Activated T-helper 2 cell treated with anti-CD3 and anti-CD28 coated beads, Interferon-gamma antibody, Interleukin-2, Interleukin-4, amounts not matched to agents 10 μg/mL and 5 μg/mL and 100 μg/mL, durations not matched to agents 14 hours and 24 hours and 36 hours (primary cell): Measurements from ENCODE around the gene SPART. TPM values are rescaled to one million over a fixed set of nuclear protein-coding genes. Genes with fewer than 3 reads are reported as not detected.

Experiments
- DNase-seq: peaks from one replicate; pipeline ENCODE4 v3.0.0; 2021; ENCODE audit warnings: low spot score
- H3K27ac Mint-ChIP-seq: one replicate; pipeline ENCODE4 v1.8.0; 2021; ENCODE audit warnings: mixed read lengths
- H3K27me3 Mint-ChIP-seq: one replicate; pipeline ENCODE4 v1.8.0; 2021; ENCODE audit warnings: low read depth, mixed read lengths
- H3K36me3 Mint-ChIP-seq: one replicate; pipeline ENCODE4 v1.8.0; 2021; ENCODE audit warnings: low read depth, mixed read lengths
- H3K4me1 Mint-ChIP-seq: one replicate; pipeline ENCODE4 v1.8.0; 2021; ENCODE audit warnings: low read depth, mixed read lengths
- H3K4me3 Mint-ChIP-seq: one replicate; pipeline ENCODE4 v1.8.0; 2021; ENCODE audit warnings: low read depth, mild to moderate bottlenecking, moderate library complexity, mixed read lengths
- H3K9me3 Mint-ChIP-seq: one replicate; pipeline ENCODE4 v1.8.0; 2021; ENCODE audit warnings: mixed read lengths
- intact Hi-C: fragments of 100-400 bp; cut with micrococcal nuclease; formaldehyde crosslinking; loops from one replicate; pipeline ENCODE4 v1.15.1; 2023
- total RNA-seq: library from RNA; stranded (reverse); gene quantifications from 2 replicates; pipeline ENCODE4 v1.2.3, GENCODE V29; 2022

The SPART gene
- total RNA-seq: 31.7 and 32.0 TPM in 2 replicates

GRCh38 chr13:36346222-36347083, at the start of gene SPART:
Gene SPART, minus strand, starts transcription at chr13:36346394. Its CDS starts 10,564 bp downstream, at chr13:36335830.
- H3K9me3 Mint-ChIP-seq: no peaks in the 10 kb centered on the region
- peaks cover 2% of the 10 kb centered on the region for H3K27me3 Mint-ChIP-seq
- intact Hi-C loops: loop anchor here (1.0 to 5.0 kb wide), 5 partner anchors 72 to 652 kb away; partner anchors contain the start of genes ALG5, CCNA1 and RFXAP
- H3K27ac Mint-ChIP-seq: peak within 1 kb of the TSS; percentile 92
- peak within 1 kb of the TSS; percentile 88 for H3K4me3 Mint-ChIP-seq
- peaks cover 10% of the 10 kb centered on the region for H3K4me1 Mint-ChIP-seq
- DNase-seq: peak; percentile 82
- H3K36me3 Mint-ChIP-seq: no peaks in the 10 kb centered on the region

- Mint-ChIP-seq H3K4me1 (no peaks in the 10 kb centered on the region), H3K4me3 (no peak overlapping the region), H3K36me3 (no peaks in the 10 kb centered on the region), H3K27me3 (peaks cover 33% of the 10 kb centered on the region), H3K9me3 (no peaks in the 10 kb centered on the region), H3K27ac (no peak overlapping the region)
- intact Hi-C loops: no loop called here
- no peak for DNase-seq
Observed at GRCh38 chr13:36395280-36395679, 49.1 kb upstream of the SPART start.

GRCh38 chr13:36385489-36385888, 39.3 kb upstream of the SPART start:
- no peak overlapping the region for H3K27ac Mint-ChIP-seq
- H3K36me3 Mint-ChIP-seq: no peaks in the 10 kb centered on the region
- H3K9me3 Mint-ChIP-seq: no peaks in the 10 kb centered on the region
- no peak for DNase-seq
- peaks cover 20% of the 10 kb centered on the region for H3K27me3 Mint-ChIP-seq
- H3K4me3 Mint-ChIP-seq: no peak overlapping the region
- intact Hi-C loops: no loop called here
- H3K4me1 Mint-ChIP-seq: no peaks in the 10 kb centered on the region

- no peak for DNase-seq
- H3K27me3 Mint-ChIP-seq: peaks cover 14% of the 10 kb centered on the region
- intact Hi-C loops: no loop called here
- no peak overlapping the region for H3K4me3 Mint-ChIP-seq
- H3K27ac Mint-ChIP-seq: no peak overlapping the region
- no peaks in the 10 kb centered on the region for H3K36me3 Mint-ChIP-seq
- no peaks in the 10 kb centered on the region for H3K4me1 Mint-ChIP-seq
- no peaks in the 10 kb centered on the region for H3K9me3 Mint-ChIP-seq
Observed at GRCh38 chr13:36382030-36382429, 35.8 kb upstream of the SPART start.

GRCh38 chr13:36377826-36378468, 31.8 kb upstream of the SPART start:
- intact Hi-C loops: no loop called here
- Mint-ChIP-seq H3K27me3 (peaks cover 2% of the 10 kb centered on the region), H3K4me1 (no peaks in the 10 kb centered on the region), H3K36me3 (no peaks in the 10 kb centered on the region), H3K4me3 (no peak overlapping the region), H3K9me3 (no peaks in the 10 kb centered on the region), H3K27ac (no peak overlapping the region)
- DNase-seq: no peak

- no peaks in the 10 kb centered on the region for H3K4me1 Mint-ChIP-seq
- no peak overlapping the region for H3K4me3 Mint-ChIP-seq
- H3K9me3 Mint-ChIP-seq: no peaks in the 10 kb centered on the region
- no peak overlapping the region for H3K27ac Mint-ChIP-seq
- no peaks in the 10 kb centered on the region for H3K36me3 Mint-ChIP-seq
- DNase-seq: no peak
- intact Hi-C loops: no loop called here
- peaks cover 2% of the 10 kb centered on the region for H3K27me3 Mint-ChIP-seq
Observed at GRCh38 chr13:36374063-36374462, 27.9 kb upstream of the SPART start.

GRCh38 chr13:36371185-36371584, 25.0 kb upstream of the SPART start:
- H3K36me3 Mint-ChIP-seq: no peaks in the 10 kb centered on the region
- H3K4me3 Mint-ChIP-seq: no peak overlapping the region

GRCh38 chr13:36370108-36370429, 23.9 kb upstream of the SPART start:
- Mint-ChIP-seq H3K27me3 (peaks cover 5% of the 10 kb centered on the region), H3K4me3 (no peak overlapping the region), H3K36me3 (no peaks in the 10 kb centered on the region), H3K4me1 (no peaks in the 10 kb centered on the region), H3K27ac (no peak overlapping the region), H3K9me3 (no peaks in the 10 kb centered on the region)
- DNase-seq: no peak
- intact Hi-C loops: no loop called here

More at GRCh38 chr13:36371185-36371584, 25.0 kb upstream of the SPART start:
- Mint-ChIP-seq H3K4me1 (no peaks in the 10 kb centered on the region), H3K27ac (no peak overlapping the region), H3K27me3 (peaks cover 3% of the 10 kb centered on the region), H3K9me3 (no peaks in the 10 kb centered on the region)
- no peak for DNase-seq
- intact Hi-C loops: no loop called here

GRCh38 chr13:36369268-36370107, 23.3 kb upstream of the SPART start:
- intact Hi-C loops: no loop called here
- no peaks in the 10 kb centered on the region for H3K4me1 Mint-ChIP-seq
- H3K36me3 Mint-ChIP-seq: no peaks in the 10 kb centered on the region
- H3K4me3 Mint-ChIP-seq: no peak overlapping the region
- no peak overlapping the region for H3K27ac Mint-ChIP-seq
- H3K9me3 Mint-ChIP-seq: no peaks in the 10 kb centered on the region
- H3K27me3 Mint-ChIP-seq: peaks cover 5% of the 10 kb centered on the region
- DNase-seq: no peak

- intact Hi-C loops: no loop called here
- peaks cover 5% of the 10 kb centered on the region for H3K27me3 Mint-ChIP-seq
- no peaks in the 10 kb centered on the region for H3K4me1 Mint-ChIP-seq
- no peak for DNase-seq
- H3K9me3 Mint-ChIP-seq: no peaks in the 10 kb centered on the region
- no peak overlapping the region for H3K27ac Mint-ChIP-seq
- no peak overlapping the region for H3K4me3 Mint-ChIP-seq
- H3K36me3 Mint-ChIP-seq: no peaks in the 10 kb centered on the region
Observed at GRCh38 chr13:36366031-36366430, 19.8 kb upstream of the SPART start.

- Mint-ChIP-seq H3K4me3 (no peak overlapping the region), H3K27me3 (peaks cover 11% of the 10 kb centered on the region), H3K36me3 (no peaks in the 10 kb centered on the region), H3K9me3 (no peaks in the 10 kb centered on the region), H3K27ac (no peak overlapping the region), H3K4me1 (no peaks in the 10 kb centered on the region)
- DNase-seq: no peak
- intact Hi-C loops: no loop called here
Observed at GRCh38 chr13:36363366-36363863, 17.2 kb upstream of the SPART start.

- peaks cover 15% of the 10 kb centered on the region for H3K27me3 Mint-ChIP-seq
- H3K36me3 Mint-ChIP-seq: no peaks in the 10 kb centered on the region
- DNase-seq: no peak
- H3K9me3 Mint-ChIP-seq: no peaks in the 10 kb centered on the region
- no peak overlapping the region for H3K27ac Mint-ChIP-seq
- intact Hi-C loops: no loop called here
- no peak overlapping the region for H3K4me3 Mint-ChIP-seq
- no peaks in the 10 kb centered on the region for H3K4me1 Mint-ChIP-seq
Observed at GRCh38 chr13:36362914-36363313, 16.7 kb upstream of the SPART start.
